ENCODE results near the gene KCTD3. TPM values are rescaled to one million over a fixed set of nuclear protein-coding genes. Genes with fewer than 3 reads are reported as not detected.

The KCTD3 gene
- total and polyA plus RNA-seq, 11 donors: 11.1 to 22.5 (median 15.4) TPM

GRCh38 chr1:215600258-215600792 lies 33.2 kb downstream of the KCTD3 start:
- Histone ChIP-seq H3K9me3 (no peaks in the 10 kb centered on the region), H3K27me3 (no peaks in the 10 kb centered on the region), H3K4me1 (peaks cover 0 to 12% (median 3%) of the 10 kb centered on the region in 12 donors), H3K27ac (no peak overlapping the region), H3K4me3 (no peak overlapping the region), H3K36me3 (peaks cover 0 to 82% (median 20%) of the 10 kb centered on the region in 9 donors)
- DNase-seq (no peak), ATAC-seq (peak in 1 of 4 donors; percentile 18)
- no peak for TF ChIP-seq CTCF (IDR thresholded peaks at IDR 0.05)
- no peak for TF ChIP-seq POLR2A (IDR thresholded peaks at IDR 0.05)
- intact Hi-C loops (cut with DNase I): no loop called here

GRCh38 chr1:215600867-215601266 lies 33.8 kb downstream of the KCTD3 start:
- Histone ChIP-seq H3K27ac (no peak overlapping the region), H3K4me1 (peaks cover 0 to 12% (median 3%) of the 10 kb centered on the region in 12 donors), H3K27me3 (no peaks in the 10 kb centered on the region), H3K36me3 (peaks cover 0 to 84% (median 20%) of the 10 kb centered on the region in 9 donors), H3K9me3 (no peaks in the 10 kb centered on the region), H3K4me3 (no peak overlapping the region)
- intact Hi-C loops (cut with DNase I): no loop called here
- ATAC-seq: no peak
- 94 to 95% (median 95%) methylated on average over 10 of the region's 10 CpGs for WGBS, 4 donors
- no peak for DNase-seq
- TF ChIP-seq POLR2A (IDR thresholded peaks at IDR 0.05) (no peak), CTCF (IDR thresholded peaks at IDR 0.05) (no peak)

- Histone ChIP-seq H3K27ac (no peak overlapping the region), H3K36me3 (peaks cover 0 to 82% (median 20%) of the 10 kb centered on the region in 9 donors), H3K9me3 (no peaks in the 10 kb centered on the region), H3K4me1 (peaks cover 0 to 14% (median 4%) of the 10 kb centered on the region in 12 donors), H3K4me3 (no peak overlapping the region), H3K27me3 (no peaks in the 10 kb centered on the region)
- WGBS, 4 donors: 75 to 90% (median 84%) methylated on average over 2 of the region's 2 CpGs
- TF ChIP-seq POLR2A (IDR thresholded peaks at IDR 0.05) (no peak), CTCF (IDR thresholded peaks at IDR 0.05) (no peak)
- intact Hi-C loops (cut with DNase I): no loop called here
- ATAC-seq: no peak
- DNase-seq: no peak
Observed at GRCh38 chr1:215601276-215601675, 34.2 kb downstream of the KCTD3 start.

- intact Hi-C loops (cut with DNase I): no loop called here
- TF ChIP-seq POLR2A (IDR thresholded peaks at IDR 0.05) (no peak), CTCF (IDR thresholded peaks at IDR 0.05) (no peak)
- Histone ChIP-seq H3K9me3 (no peaks in the 10 kb centered on the region), H3K36me3 (peaks cover 0 to 69% (median 26%) of the 10 kb centered on the region in 9 donors), H3K4me1 (peaks cover 0 to 18% (median 7%) of the 10 kb centered on the region in 12 donors), H3K27ac (no peak overlapping the region), H3K27me3 (no peaks in the 10 kb centered on the region), H3K4me3 (no peak overlapping the region)
- ATAC-seq: no peak
- DNase-seq: no peak
Observed at GRCh38 chr1:215603319-215603718, 36.2 kb downstream of the KCTD3 start.

Data from heart left ventricle (tissue), 16 donors.